GM10266 (cell line): Measurements from ENCODE around the gene PRR22.
"Not testable (repeated sequence)": the region's sequence is repeated elsewhere in the genome, so short reads cannot be mapped to it uniquely, and the experiment has no call there.

Experiments used
- DNase-seq: peaks from one replicate; pipeline ENCODE4 v3.0.0; 2012; ENCODE audit errors: extremely low spot score
- TF ChIP-seq, protein P1 (sequence below): IDR thresholded peaks from 2 replicates; pipeline ENCODE4 v1.5.1; 2012; ENCODE audit warnings: mild to moderate bottlenecking, low read depth; ENCODE audit not compliant: control insufficient read depth, insufficient read depth; ENCODE audit errors: missing control alignments

The PRR22 gene

DNA sequence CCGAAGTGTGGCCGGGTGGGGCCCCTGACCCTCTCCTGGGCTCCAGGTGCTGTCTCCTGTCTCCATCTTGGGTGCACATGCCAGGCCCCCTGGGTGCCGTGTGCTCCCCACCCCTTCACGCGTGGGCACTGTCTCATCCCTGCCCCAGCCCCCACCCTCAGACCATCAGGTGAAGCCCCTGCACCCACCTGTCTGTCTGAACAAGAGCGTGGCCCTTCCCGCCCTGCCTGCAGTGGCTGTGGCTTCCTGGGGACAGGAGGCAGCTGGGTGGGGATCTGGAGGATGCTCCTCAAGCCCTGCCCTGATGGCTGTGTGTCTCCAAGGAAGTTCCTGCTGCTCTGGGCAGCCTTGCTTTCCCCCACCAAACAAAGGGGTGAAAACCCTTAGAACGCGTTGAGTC lies 2.2 kb downstream of the PRR22 start:
- no peak for DNase-seq
- TF ChIP-seq, protein P1, sequence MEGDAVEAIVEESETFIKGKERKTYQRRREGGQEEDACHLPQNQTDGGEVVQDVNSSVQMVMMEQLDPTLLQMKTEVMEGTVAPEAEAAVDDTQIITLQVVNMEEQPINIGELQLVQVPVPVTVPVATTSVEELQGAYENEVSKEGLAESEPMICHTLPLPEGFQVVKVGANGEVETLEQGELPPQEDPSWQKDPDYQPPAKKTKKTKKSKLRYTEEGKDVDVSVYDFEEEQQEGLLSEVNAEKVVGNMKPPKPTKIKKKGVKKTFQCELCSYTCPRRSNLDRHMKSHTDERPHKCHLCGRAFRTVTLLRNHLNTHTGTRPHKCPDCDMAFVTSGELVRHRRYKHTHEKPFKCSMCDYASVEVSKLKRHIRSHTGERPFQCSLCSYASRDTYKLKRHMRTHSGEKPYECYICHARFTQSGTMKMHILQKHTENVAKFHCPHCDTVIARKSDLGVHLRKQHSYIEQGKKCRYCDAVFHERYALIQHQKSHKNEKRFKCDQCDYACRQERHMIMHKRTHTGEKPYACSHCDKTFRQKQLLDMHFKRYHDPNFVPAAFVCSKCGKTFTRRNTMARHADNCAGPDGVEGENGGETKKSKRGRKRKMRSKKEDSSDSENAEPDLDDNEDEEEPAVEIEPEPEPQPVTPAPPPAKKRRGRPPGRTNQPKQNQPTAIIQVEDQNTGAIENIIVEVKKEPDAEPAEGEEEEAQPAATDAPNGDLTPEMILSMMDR: no peak

DNA sequence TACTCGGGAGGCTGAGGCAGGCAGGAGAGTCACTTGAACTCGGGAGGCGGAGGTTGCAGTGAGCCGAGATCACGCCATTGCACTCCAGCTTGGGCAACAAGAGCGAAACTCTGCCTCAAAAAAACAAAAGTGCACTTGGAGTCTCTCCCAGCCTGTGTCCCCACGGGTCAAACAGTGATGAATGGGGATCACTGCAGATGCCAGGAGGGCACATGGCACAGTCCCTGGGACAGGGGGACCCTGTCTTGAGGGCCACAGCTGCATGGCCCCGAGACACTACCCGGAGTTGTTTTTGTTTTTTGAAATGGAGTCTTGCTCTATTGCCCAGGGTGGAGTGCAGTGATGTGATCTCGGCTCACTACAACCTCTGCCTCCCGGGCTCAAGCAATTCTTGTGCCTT lies 3.6 kb downstream of the PRR22 start:
- not testable (repeated sequence) for DNase-seq

DNA sequence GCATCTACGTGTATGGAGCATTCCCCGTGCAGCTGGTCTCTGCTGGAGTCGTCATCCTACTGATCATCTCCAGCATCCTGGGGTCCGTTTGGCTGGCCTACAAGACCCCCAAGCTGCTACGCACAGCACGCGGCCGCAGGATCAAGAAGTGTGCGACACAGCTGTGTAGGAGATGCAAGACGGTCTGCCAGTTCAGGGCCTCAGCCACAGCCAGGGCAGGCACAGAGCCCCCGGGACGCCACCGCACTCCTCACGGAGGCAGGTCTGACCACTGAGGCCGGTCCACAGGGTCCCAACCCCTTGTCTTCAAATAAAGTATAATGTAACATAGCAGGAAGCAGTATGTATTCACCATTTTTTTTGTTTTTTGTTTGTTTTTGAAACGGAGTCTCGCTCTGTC lies 6.1 kb downstream of the PRR22 start:
- TF ChIP-seq, protein P1: no peak
- DNase-seq: no peak

GRCh38 chr19:5775668-5776309 lies 8.8 kb downstream of the PRR22 start:
- TF ChIP-seq, protein P1: no peak
- DNase-seq: no peak

GRCh38 chr19:5774921-5775320 lies 9.6 kb downstream of the PRR22 start:
- TF ChIP-seq, protein P1: no peak
- DNase-seq: no peak

DNA sequence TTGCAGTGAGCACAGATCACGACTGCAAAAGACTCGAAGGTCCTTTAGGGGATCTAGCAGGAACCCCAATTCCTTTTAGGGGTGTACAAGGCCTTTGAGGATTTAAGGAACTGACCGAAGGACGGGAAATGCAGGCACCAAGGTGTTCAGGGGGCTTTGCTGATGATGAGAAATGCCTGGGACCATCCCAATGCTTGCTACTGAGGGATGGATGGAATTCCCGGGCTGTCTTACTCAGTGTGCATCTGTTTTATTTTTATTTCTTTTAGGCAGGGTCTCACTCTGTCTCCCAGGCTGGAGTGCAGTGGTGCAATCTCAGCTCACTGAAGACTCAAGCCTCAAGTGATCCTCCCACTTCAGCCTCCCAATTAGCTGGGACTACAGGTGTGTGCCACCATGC lies 11.3 kb downstream of the PRR22 start:
- TF ChIP-seq, protein P1: no peak
- DNase-seq: no peak

GRCh38 chr19:5772416-5772815 lies 12.1 kb downstream of the PRR22 start:
- DNase-seq: no peak
- TF ChIP-seq, protein P1: no peak

- no peak for DNase-seq
- TF ChIP-seq, protein P1: no peak
Measured at GRCh38 chr19:5767949-5768348, 16.6 kb downstream of the PRR22 start.
